Panc1 (cell line): ENCODE measurements around the gene SLC35E3.

ENCODE experiments used
- CTCF ChIP-seq: fragments of 450-650 bp; IDR thresholded peaks from 2 replicates; pipeline ENCODE4 v1.5.1; 2017; ENCODE audit warnings: mild to moderate bottlenecking
- POLR2AphosphoS5 ChIP-seq: IDR thresholded peaks from 2 replicates; pipeline ENCODE4 v1.6.1; 2012; ENCODE audit warnings: mild to moderate bottlenecking, low read depth, low read length, moderate library complexity
- REST ChIP-seq, 2 experiments: IDR thresholded peaks; 2 replicates each; pipeline ENCODE4 v1.6.1; 2011 to 2012; ENCODE audit warnings: low read depth in 2 of 2, control low read depth in 1 of 2, low read length in 1 of 2, mild to moderate bottlenecking in 1 of 2, moderate library complexity in 1 of 2; ENCODE audit not compliant: insufficient read depth in 1 of 2
- SIN3A ChIP-seq: IDR thresholded peaks from 2 replicates; pipeline ENCODE4 v1.6.1; 2012; ENCODE audit warnings: low read depth, mild to moderate bottlenecking, low read length, moderate library complexity, borderline replicate concordance; ENCODE audit not compliant: insufficient read depth
- TCF7L2 ChIP-seq: IDR thresholded peaks from 2 replicates; pipeline ENCODE4 v1.6.1; 2011; ENCODE audit warnings: mild to moderate bottlenecking, low read depth, low read length, inconsistent platforms

- TF ChIP-seq CTCF = no peak
- no peak for TF ChIP-seq SIN3A
- no peak for TF ChIP-seq REST (IDR thresholded peaks at IDR 0.05; ENCODE audit: insufficient read depth in 1 of 2, low read depth in 2 of 2, low read length in 1 of 2)
- no peak for TF ChIP-seq POLR2AphosphoS5
- TF ChIP-seq TCF7L2 = no peak
Observed at GRCh38 chr12:68828672-68829068, 82.7 kb downstream of the SLC35E3 start.
